Measurements from ENCODE around the gene OR10K1. TPM values are rescaled to one million over a fixed set of nuclear protein-coding genes. Genes with fewer than 3 reads are reported as not detected.

OR10K1 gene
- total RNA-seq, 1 experiment from 2014 or later = not detected

GRCh38 chr1:158434741-158435140 is 26.9 kb upstream of the OR10K1 start:
- peaks cover 11 to 16% of the 10 kb centered on the region in 2 experiments; a peak in 4 of 5 replicates for H3K9me3 Mint-ChIP-seq
- Histone ChIP-seq H3K4me1 (ENCODE audit: insufficient read depth, low read length) (no peaks in the 10 kb centered on the region), H2BK20ac (ENCODE audit: low read depth, low read length, poor library complexity, severe bottlenecking) (no peak overlapping the region), H3T11ph (ENCODE audit: low read length) (no peak overlapping the region), H3K23me2 (ENCODE audit: insufficient read length, low read depth, low read length, poor library complexity, severe bottlenecking) (no peaks in the 10 kb centered on the region), H3K9ac (ENCODE audit: extremely low read depth, insufficient read length, low read length) (no peak overlapping the region), H3K4me2 (ENCODE audit: insufficient read depth, insufficient read length, low read length) (no peak overlapping the region), H2AFZ (ENCODE audit: low read length) (no peak overlapping the region), H2BK5ac (ENCODE audit: insufficient read length, low read length) (no peak overlapping the region), H3K56ac (ENCODE audit: insufficient read length, low read depth, low read length) (no peak overlapping the region), H3K27ac (ENCODE audit: insufficient read length, low read depth, low read length) (no peak overlapping the region), H3K4ac (ENCODE audit: low read depth, low read length) (no peak overlapping the region), H3K23ac (ENCODE audit: insufficient read length, low read depth, low read length) (no peak overlapping the region), H4K91ac (ENCODE audit: insufficient read length, low read depth, low read length) (no peak overlapping the region), H4K5ac (ENCODE audit: insufficient read length, low read depth, low read length) (no peak overlapping the region), H4K20me1 (ENCODE audit: control insufficient read depth, insufficient read depth, insufficient read length) (no peaks in the 10 kb centered on the region), H3K79me1 (ENCODE audit: insufficient read depth, low read depth, low read length, poor library complexity, severe bottlenecking) (no peaks in the 10 kb centered on the region), H3K79me2 (ENCODE audit: insufficient read depth, low read length) (no peaks in the 10 kb centered on the region), H3K14ac (ENCODE audit: insufficient read depth, low read length) (no peak overlapping the region), H2BK15ac (ENCODE audit: low read depth, low read length) (no peak overlapping the region), H4K8ac (replicated peaks; ENCODE audit: insufficient read length, low read depth, low read length) (no peak overlapping the region), H3K18ac (ENCODE audit: insufficient read length, low read depth, low read length) (no peak overlapping the region), H2BK120ac (ENCODE audit: low read depth, low read length, poor library complexity, severe bottlenecking) (no peak overlapping the region), H3K9me3 (ENCODE audit: control insufficient read depth, low read depth, low read length) (no peaks in the 10 kb centered on the region), H2AK5ac (ENCODE audit: insufficient read length, low read length) (no peak overlapping the region), H2BK12ac (ENCODE audit: insufficient read length, low read depth, low read length) (no peak overlapping the region), H3K27me3 (ENCODE audit: insufficient read depth, low read length) (no peaks in the 10 kb centered on the region)
- H3K27me3 Mint-ChIP-seq (ENCODE audit: low read depth) = no peaks in the 10 kb centered on the region
- no peak for TF ChIP-seq CTCF (conservative IDR thresholded peaks at IDR 0.05)
- no peak for DNase-seq
- WGBS (ENCODE audit: extremely low coverage, insufficient read length, low lambda C conversion rate) = no CpG with 5 or more reads among the region's 3 CpGs
- H3K4me3 Mint-ChIP-seq = no peak overlapping the region
- H3K36me3 Mint-ChIP-seq (ENCODE audit: insufficient read depth in 1 of 3, low read depth in 3 of 3) = peaks cover 3 to 18% (median 3%) of the 10 kb centered on the region in 3 experiments; a peak in 3 of 7 replicates
- H3K4me1 Mint-ChIP-seq = peaks cover 5 to 6% of the 10 kb centered on the region in 2 experiments
- no peak overlapping the region; a peak in 1 of 7 replicates for H3K27ac Mint-ChIP-seq

Data from H9 (cell line).